Memory B cell (primary cell): Measurements from ENCODE around the gene PKP3.
"Not testable (repeated sequence)": the region's sequence is repeated elsewhere in the genome, so short reads cannot be mapped to it uniquely, and the experiment has no call there.

Source experiments
- ATAC-seq: fragments of 150-1000 bp; cut with Tn5 transposase; 2 replicates; pipeline ENCODE4 v1.10.0; 2021; ENCODE audit warnings: low read depth, mild to moderate bottlenecking, moderate library complexity
- DNase-seq, 2 donors: peaks; one replicate each; pipeline ENCODE4 v3.0.0; 2022; ENCODE audit warnings: low spot score in 2 of 2
- H3K27ac Mint-ChIP-seq: one replicate; pipeline ENCODE4 v1.8.0; 2022; ENCODE audit warnings: mild to moderate bottlenecking, moderate library complexity, mixed read lengths
- H3K27me3 Mint-ChIP-seq: one replicate; pipeline ENCODE4 v1.8.0; 2022; ENCODE audit warnings: mixed read lengths
- H3K36me3 Mint-ChIP-seq: one replicate; pipeline ENCODE4 v1.8.0; 2022; ENCODE audit warnings: mild to moderate bottlenecking, mixed read lengths
- H3K4me1 Mint-ChIP-seq: one replicate; pipeline ENCODE4 v1.8.0; 2022; ENCODE audit warnings: mixed read lengths
- H3K4me3 Mint-ChIP-seq: one replicate; pipeline ENCODE4 v1.8.0; 2022; ENCODE audit warnings: mild to moderate bottlenecking, moderate library complexity, mixed read lengths
- H3K9me3 Mint-ChIP-seq: one replicate; pipeline ENCODE4 v1.8.0; 2022; ENCODE audit warnings: mixed read lengths

Gene PKP3

GRCh38 chr11:424232-424631, 30.2 kb downstream of the PKP3 start:
- no peak overlapping the region for H3K4me3 Mint-ChIP-seq
- H3K9me3 Mint-ChIP-seq = peaks cover 4% of the 10 kb centered on the region
- H3K4me1 Mint-ChIP-seq = no peaks in the 10 kb centered on the region
- no peak for DNase-seq
- H3K27ac Mint-ChIP-seq = no peak overlapping the region
- no peak for ATAC-seq
- peaks cover 18% of the 10 kb centered on the region for H3K36me3 Mint-ChIP-seq
- no peaks in the 10 kb centered on the region for H3K27me3 Mint-ChIP-seq

GRCh38 chr11:424766-425165, 30.8 kb downstream of the PKP3 start:
- not testable (repeated sequence) for H3K4me3 Mint-ChIP-seq, DNase-seq, H3K27me3 Mint-ChIP-seq, H3K9me3 Mint-ChIP-seq, H3K4me1 Mint-ChIP-seq, H3K27ac Mint-ChIP-seq, ATAC-seq
- H3K36me3 Mint-ChIP-seq = peaks cover 20% of the 10 kb centered on the region

GRCh38 chr11:425301-425700, 31.3 kb downstream of the PKP3 start:
- Mint-ChIP-seq H3K4me3 (no peak overlapping the region), H3K9me3 (peaks cover 4% of the 10 kb centered on the region), H3K36me3 (peaks cover 20% of the 10 kb centered on the region), H3K4me1 (no peaks in the 10 kb centered on the region), H3K27me3 (no peaks in the 10 kb centered on the region), H3K27ac (no peak overlapping the region)
- DNase-seq (no peak), ATAC-seq (no peak)

DNA sequence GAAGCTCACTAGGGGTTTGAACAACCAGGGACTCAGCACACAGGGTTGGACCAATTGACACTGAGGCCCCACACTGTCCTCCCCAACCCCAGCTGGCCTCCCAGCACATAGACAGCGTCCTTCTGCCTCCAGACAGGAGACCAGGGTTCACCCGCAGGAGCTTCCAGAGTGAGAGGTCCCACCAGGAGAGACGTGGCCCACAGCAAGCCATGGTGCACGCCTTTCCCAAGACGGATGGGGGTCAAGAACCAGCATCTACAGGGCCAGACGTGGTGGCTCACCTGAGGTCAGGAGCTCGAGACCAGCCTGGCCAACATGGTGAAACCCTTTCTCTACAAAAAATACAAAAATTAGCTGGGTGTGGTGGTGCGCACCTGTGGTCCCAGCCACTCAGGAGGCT, 32.8 kb downstream of the PKP3 start:
- peaks cover 4% of the 10 kb centered on the region for H3K9me3 Mint-ChIP-seq
- DNase-seq = peak in 1 of 2 donors; percentile 6
- H3K4me1 Mint-ChIP-seq = no peaks in the 10 kb centered on the region
- H3K27me3 Mint-ChIP-seq = no peaks in the 10 kb centered on the region
- no peak overlapping the region for H3K27ac Mint-ChIP-seq
- no peak overlapping the region for H3K4me3 Mint-ChIP-seq
- peaks cover 20% of the 10 kb centered on the region for H3K36me3 Mint-ChIP-seq
- ATAC-seq = no peak

DNA sequence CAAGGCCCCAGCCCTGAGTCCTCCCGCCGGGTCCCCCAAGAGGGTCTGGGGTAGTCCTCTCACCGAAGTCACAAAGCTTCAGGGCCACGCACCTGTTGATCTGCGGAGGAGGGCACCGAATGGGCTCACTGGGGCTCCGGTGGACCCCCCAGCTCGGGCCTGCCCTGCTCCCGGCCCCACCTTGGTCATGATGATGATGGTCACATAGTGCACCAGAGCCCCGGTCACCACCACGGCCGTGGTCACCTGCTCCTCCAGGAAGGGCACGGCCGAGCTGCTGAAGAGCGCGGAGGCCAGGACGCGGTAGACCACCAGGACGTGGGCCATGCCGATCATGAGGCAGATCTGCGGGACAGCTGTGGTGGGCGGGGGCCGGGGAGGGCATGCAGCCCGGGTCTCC, 34.3 kb downstream of the PKP3 start:
- no peak overlapping the region for H3K4me3 Mint-ChIP-seq
- H3K36me3 Mint-ChIP-seq = peaks cover 21% of the 10 kb centered on the region
- no peak for ATAC-seq
- no peak for DNase-seq
- no peak overlapping the region for H3K27ac Mint-ChIP-seq
- peaks cover 4% of the 10 kb centered on the region for H3K9me3 Mint-ChIP-seq
- no peaks in the 10 kb centered on the region for H3K27me3 Mint-ChIP-seq
- no peaks in the 10 kb centered on the region for H3K4me1 Mint-ChIP-seq

GRCh38 chr11:429391-429790, 35.4 kb downstream of the PKP3 start:
- H3K36me3 Mint-ChIP-seq = peaks cover 19% of the 10 kb centered on the region
- H3K27me3 Mint-ChIP-seq = no peaks in the 10 kb centered on the region
- no peaks in the 10 kb centered on the region for H3K4me1 Mint-ChIP-seq
- ATAC-seq = no peak
- no peak for DNase-seq
- H3K4me3 Mint-ChIP-seq = no peak overlapping the region
- peaks cover 4% of the 10 kb centered on the region for H3K9me3 Mint-ChIP-seq
- no peak overlapping the region for H3K27ac Mint-ChIP-seq

DNA sequence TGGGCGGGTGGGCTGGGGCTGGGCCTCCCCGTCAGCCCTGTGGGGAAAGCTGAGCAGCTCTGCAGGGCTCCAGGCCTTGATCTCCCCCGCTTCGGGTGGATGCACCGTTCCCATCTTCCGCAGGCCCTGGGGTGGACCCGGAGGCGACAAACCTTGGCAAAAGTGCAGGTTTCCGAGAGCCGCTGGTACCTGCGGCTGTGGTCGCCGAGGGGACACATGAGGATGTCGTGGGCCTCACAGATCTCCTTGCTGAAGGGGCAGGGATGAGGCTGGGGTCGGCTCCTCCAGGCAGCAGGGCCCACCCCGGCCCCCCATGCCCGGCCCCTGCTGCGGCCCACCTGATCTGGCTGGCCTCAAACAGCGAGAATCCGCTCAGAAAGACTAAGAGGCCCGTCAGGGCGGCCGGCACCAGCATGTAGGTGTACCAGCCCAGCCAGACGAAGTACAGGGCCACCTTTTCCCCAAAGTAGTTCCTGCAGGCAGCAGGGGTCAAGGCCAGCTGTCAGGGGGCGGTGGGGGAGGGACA, 36.0 kb downstream of the PKP3 start:
- no peak for ATAC-seq
- no peaks in the 10 kb centered on the region for H3K27me3 Mint-ChIP-seq
- H3K4me3 Mint-ChIP-seq = no peak overlapping the region
- H3K4me1 Mint-ChIP-seq = peaks cover 3% of the 10 kb centered on the region
- no peak overlapping the region for H3K27ac Mint-ChIP-seq
- peaks cover 2% of the 10 kb centered on the region for H3K9me3 Mint-ChIP-seq
- DNase-seq = no peak
- peaks cover 15% of the 10 kb centered on the region for H3K36me3 Mint-ChIP-seq

DNA sequence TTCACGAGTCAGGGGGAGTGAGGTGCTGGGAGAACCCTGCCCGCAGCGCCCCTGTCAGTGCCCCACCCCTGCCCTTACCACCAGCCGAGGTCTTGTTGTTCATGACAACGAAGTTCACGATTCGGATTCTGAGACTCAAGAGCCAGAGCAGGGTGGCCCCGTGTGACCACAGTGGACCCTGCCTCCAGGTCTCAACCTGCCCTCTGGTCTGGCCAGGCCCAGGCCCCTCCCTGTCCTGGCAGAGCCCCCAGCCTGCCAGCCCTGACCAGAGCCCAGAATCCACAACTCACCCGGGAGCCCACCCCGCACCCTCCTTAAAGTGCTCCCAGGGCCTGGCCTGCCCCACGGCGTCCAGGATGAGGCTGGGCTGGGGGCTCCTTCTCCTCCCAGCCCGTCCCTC, 37.9 kb downstream of the PKP3 start:
- no peak for ATAC-seq
- H3K27ac Mint-ChIP-seq = no peak overlapping the region
- H3K9me3 Mint-ChIP-seq = no peaks in the 10 kb centered on the region
- no peak overlapping the region for H3K4me3 Mint-ChIP-seq
- peaks cover 13% of the 10 kb centered on the region for H3K36me3 Mint-ChIP-seq
- no peak for DNase-seq
- no peaks in the 10 kb centered on the region for H3K27me3 Mint-ChIP-seq
- H3K4me1 Mint-ChIP-seq = peaks cover 6% of the 10 kb centered on the region

- no peak overlapping the region for H3K27ac Mint-ChIP-seq
- peaks cover 12% of the 10 kb centered on the region for H3K36me3 Mint-ChIP-seq
- no peaks in the 10 kb centered on the region for H3K9me3 Mint-ChIP-seq
- peaks cover 10% of the 10 kb centered on the region for H3K4me1 Mint-ChIP-seq
- H3K27me3 Mint-ChIP-seq = no peaks in the 10 kb centered on the region
- DNase-seq = no peak
- no peak overlapping the region for H3K4me3 Mint-ChIP-seq
- no peak for ATAC-seq
Measured at GRCh38 chr11:432501-433100, 38.6 kb downstream of the PKP3 start.

DNA sequence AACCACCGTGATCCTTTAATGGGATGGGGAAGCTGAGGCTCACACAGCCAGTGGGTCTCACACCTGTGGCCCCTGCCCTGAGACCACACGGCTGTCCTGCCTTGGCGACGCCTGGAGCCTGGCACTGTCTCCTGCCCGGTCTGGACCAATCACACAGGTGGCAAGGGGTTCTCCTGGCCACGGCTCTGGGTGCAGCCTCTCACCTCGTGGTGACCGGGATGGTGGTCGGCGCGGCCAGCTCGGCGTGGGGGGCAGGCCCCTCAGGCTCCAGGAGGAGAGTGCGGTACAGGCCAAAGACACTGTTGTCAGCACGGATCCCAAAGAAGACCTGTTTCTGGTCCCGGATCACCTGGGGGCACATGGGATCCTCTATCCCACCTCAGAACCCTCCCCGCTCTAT, 39.1 kb downstream of the PKP3 start:
- no peaks in the 10 kb centered on the region for H3K27me3 Mint-ChIP-seq
- H3K36me3 Mint-ChIP-seq = peaks cover 11% of the 10 kb centered on the region
- no peaks in the 10 kb centered on the region for H3K9me3 Mint-ChIP-seq

GRCh38 chr11:433641-434040, 39.6 kb downstream of the PKP3 start:
- DNase-seq (no peak), ATAC-seq (no peak)
- Mint-ChIP-seq H3K4me3 (no peak overlapping the region), H3K9me3 (no peaks in the 10 kb centered on the region), H3K36me3 (peaks cover 11% of the 10 kb centered on the region), H3K27ac (no peak overlapping the region), H3K4me1 (peaks cover 10% of the 10 kb centered on the region), H3K27me3 (no peaks in the 10 kb centered on the region)

More for the DNA sequence above, 39.1 kb downstream of the PKP3 start:
- Mint-ChIP-seq H3K4me3 (no peak overlapping the region), H3K4me1 (peaks cover 10% of the 10 kb centered on the region), H3K27ac (no peak overlapping the region)
- DNase-seq (no peak), ATAC-seq (no peak)

DNA sequence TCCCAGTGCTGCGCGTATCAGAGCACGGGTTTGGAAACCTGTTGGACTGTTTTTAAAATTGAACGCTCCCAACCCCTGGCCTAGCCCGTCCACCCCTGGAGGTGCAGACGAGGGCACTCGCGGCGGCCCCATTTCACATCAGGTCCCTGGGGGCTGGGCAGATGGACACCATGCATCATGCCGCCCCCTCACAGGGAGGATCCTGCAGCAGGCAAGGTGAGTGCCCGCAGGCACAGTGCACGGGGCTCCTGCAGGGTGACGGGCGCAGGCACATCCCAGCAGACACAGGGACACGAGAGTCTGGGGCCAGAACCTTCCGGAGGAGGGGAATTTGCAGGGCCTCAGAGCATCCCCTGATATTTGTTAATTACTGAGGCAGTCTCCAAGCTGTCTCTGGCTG, 40.5 kb downstream of the PKP3 start:
- no peak for ATAC-seq
- H3K27ac Mint-ChIP-seq = no peak overlapping the region
- peaks cover 5% of the 10 kb centered on the region for H3K36me3 Mint-ChIP-seq
- H3K4me3 Mint-ChIP-seq = no peak overlapping the region
- no peaks in the 10 kb centered on the region for H3K9me3 Mint-ChIP-seq
- H3K27me3 Mint-ChIP-seq = no peaks in the 10 kb centered on the region
- peaks cover 10% of the 10 kb centered on the region for H3K4me1 Mint-ChIP-seq
- no peak for DNase-seq

DNA sequence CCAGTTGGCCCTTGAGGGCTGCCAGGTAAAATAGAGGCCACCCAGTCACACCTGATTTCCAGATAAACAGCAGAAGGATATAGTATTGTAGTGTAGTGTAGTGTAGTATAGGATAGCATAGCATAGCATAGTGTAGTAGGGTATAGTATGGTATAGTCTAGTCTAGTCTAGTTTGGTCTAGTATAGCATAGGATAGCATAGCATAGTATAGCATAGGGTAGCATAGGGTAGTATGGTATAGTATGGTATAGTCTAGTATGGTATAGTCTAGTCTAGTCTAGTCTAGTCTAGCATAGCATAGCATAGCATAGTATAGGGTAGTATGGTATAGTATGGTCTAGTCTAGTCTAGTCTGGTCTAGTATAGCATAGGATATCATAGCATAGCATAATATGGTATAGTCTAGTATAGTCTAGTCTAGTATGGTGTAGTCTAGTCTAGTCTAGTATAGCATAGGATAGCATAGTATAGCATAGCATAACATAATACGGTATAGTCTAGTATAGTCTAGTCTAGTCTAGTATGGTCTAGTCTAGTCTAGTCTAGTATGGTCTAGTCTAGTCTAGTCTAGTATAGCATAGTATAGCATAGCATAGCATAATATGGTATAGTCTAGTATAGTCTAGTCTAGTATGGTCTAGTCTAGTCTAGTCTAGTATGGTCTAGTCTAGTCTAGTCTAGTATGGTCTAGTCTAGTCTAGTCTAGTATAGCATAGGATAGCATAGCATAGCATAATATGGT, 41.2 kb downstream of the PKP3 start:
- H3K4me1 Mint-ChIP-seq = peaks cover 17% of the 10 kb centered on the region
- DNase-seq, H3K4me3 Mint-ChIP-seq, H3K9me3 Mint-ChIP-seq, H3K36me3 Mint-ChIP-seq, ATAC-seq, H3K27ac Mint-ChIP-seq, H3K27me3 Mint-ChIP-seq: not testable (repeated sequence)

DNA sequence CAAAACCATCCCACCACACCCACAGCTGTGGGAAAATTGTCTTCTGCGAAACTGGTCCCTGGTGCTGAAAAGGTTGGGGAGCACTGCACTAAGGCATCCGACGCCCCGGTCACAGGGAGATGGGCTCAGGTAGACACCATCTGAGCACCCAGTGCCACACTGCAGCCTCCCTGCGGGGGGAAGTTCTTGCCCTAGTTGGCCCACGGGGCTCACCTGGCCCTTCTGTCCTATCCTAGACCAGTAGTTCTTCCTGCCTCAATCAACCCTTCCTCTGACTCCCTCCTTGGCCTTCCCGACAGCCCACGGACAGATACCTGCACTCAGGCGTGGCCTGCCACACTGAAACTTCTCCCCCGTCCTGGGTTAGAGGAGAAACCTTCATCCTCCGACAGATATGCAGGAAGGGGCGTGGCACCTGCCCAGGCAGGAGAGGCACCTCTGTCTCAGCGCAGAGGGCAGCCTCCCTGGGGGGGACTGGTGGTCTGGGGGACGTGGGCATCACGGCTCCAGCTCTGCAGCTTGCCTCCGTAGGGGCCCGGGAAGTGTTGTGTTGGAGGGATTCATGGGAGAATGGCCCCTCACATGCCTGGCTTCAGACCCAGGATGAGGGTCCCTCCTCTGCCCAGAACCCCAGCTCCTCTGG, 43.3 kb downstream of the PKP3 start:
- Mint-ChIP-seq H3K27me3 (no peaks in the 10 kb centered on the region), H3K27ac (no peak overlapping the region), H3K36me3 (peaks cover 5% of the 10 kb centered on the region), H3K4me1 (peaks cover 25% of the 10 kb centered on the region), H3K9me3 (no peaks in the 10 kb centered on the region), H3K4me3 (no peak overlapping the region)
- DNase-seq (no peak), ATAC-seq (no peak)
